ENCODE measurements around the gene OR4A15. TPM values are rescaled to one million over a fixed set of nuclear protein-coding genes. Genes with fewer than 3 reads are reported as not detected.

Gene OR4A15
- total RNA-seq = not detected in 2 replicates

DNA sequence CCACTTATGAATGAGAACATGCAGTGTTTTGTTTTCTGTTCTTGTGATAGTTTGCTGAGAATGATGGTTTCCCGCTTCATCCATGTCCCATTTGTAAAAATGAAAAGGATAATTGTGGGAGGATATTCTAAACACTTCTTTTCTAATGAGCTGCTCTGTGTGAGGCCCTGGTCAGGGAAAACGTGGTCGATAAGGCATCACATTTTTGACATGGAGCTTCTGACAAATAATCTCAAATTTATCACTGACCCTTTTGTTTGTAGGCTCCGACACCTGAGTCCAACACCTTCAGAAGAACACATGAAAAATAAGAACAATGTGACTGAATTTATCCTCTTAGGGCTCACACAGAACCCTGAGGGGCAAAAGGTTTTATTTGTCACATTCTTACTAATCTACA is at the start of gene OR4A15:
Gene OR4A15, plus strand, starts transcription at position 301 of the 400 bp plus-strand sequence. Its CDS starts 0 bp downstream, at position 301.

DNA sequence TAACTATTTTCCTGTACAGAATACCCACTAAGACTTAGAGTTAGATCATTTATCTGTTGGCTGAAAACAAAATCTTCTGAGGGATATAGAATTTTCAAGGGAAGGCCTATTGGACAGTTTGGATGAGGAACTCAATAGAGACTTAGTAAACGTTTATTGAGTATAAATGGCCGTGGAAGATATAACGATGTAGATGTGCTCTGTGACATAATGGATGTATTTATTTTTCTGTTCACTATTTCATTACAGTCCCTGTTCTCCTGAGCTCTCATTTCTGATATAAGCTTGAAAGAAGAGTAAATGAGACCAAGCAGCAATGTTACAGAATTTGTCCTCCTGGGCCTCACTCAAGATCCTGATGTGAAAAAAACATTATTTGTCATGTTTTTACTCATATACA is 24.9 kb upstream of the OR4A15 start, which contains the start of gene OR4A16:
Gene OR4A16, plus strand, starts transcription at position 301 of the 400 bp plus-strand sequence. Its CDS starts 0 bp downstream, at position 301.

Small RNAs within 50 kb of the gene (small RNA-seq; reads per million reads assigned to genes)
- gene OR4X7P (ENCODE audit: low replicate concordance) = not detected

Other genes with a start within 250 kb of the OR4A15 start
- not detected in 2 replicates for gene TRIM48, start 105.8 kb upstream of the OR4A15 start, total RNA-seq
- not detected in 2 replicates for gene OR4A16, start 24.8 kb upstream of the OR4A15 start, total RNA-seq
- gene OR4C15, start 186.5 kb downstream of the OR4A15 start, total RNA-seq = not detected in 2 replicates
- not detected in 2 replicates for gene OR4C16, start 204.2 kb downstream of the OR4A15 start, total RNA-seq
- gene OR4C11, start 239.7 kb downstream of the OR4A15 start, total RNA-seq = not detected in 2 replicates

All from placental pericyte (primary cell).